ENCODE results near the gene CHST8.
A peak's percentile ranks its signal among the peaks of the same experiment; 100 is the strongest.
"Not testable (repeated sequence)": the region's sequence is repeated elsewhere in the genome, so short reads cannot be mapped to it uniquely, and the experiment has no call there.

The CHST8 gene

GRCh38 chr19:33818411-33818810 is 196.7 kb downstream of the CHST8 start:
- DNase-seq, result no peak

- not testable (repeated sequence) for DNase-seq
Measured at GRCh38 chr19:33819078-33819477, 197.3 kb downstream of the CHST8 start.

- no peak for DNase-seq
Measured at GRCh38 chr19:33819506-33819879, 197.7 kb downstream of the CHST8 start.

- DNase-seq, result peak; percentile 78
Measured at GRCh38 chr19:33819880-33820781, 198.4 kb downstream of the CHST8 start.

GRCh38 chr19:33821871-33822270 is 200.1 kb downstream of the CHST8 start:
- DNase-seq, result no peak

Data from CD4-positive, alpha-beta T cell treated with Interferon gamma for 1 hour (primary cell).